HuH-7 (cell line): ENCODE results near the gene MARK2.
"Not testable (repeated sequence)": the region's sequence is repeated elsewhere in the genome, so short reads cannot be mapped to it uniquely, and the experiment has no call there.

Source experiments
- DNase-seq: peaks from one replicate; pipeline ENCODE4 v3.0.0; 2011; ENCODE audit warnings: low spot score

Gene MARK2

DNA sequence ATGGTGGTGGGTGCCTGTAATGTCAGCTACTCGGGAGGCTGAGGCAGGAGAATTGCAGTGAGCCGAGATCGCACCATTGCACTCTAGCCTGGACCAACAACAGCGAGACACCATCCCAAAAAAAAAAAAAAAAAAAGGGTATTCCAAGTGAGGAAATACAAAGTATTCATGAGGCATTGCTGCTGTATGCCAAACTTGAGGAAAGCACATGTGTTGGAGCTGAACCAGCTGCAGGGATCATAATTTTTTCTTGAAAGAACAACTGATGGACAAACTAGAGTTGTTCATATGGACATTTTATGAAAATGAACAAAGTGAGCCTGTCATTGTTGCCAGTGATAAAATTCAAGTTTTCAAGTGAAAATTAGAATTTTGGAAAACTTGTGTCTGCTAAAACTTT lies 15.8 kb downstream of the MARK2 start:
- DNase-seq, result no peak

- DNase-seq, result no peak
These were observed 17.1 kb downstream of the MARK2 start for GRCh38 chr11:63855975-63856374.

DNA sequence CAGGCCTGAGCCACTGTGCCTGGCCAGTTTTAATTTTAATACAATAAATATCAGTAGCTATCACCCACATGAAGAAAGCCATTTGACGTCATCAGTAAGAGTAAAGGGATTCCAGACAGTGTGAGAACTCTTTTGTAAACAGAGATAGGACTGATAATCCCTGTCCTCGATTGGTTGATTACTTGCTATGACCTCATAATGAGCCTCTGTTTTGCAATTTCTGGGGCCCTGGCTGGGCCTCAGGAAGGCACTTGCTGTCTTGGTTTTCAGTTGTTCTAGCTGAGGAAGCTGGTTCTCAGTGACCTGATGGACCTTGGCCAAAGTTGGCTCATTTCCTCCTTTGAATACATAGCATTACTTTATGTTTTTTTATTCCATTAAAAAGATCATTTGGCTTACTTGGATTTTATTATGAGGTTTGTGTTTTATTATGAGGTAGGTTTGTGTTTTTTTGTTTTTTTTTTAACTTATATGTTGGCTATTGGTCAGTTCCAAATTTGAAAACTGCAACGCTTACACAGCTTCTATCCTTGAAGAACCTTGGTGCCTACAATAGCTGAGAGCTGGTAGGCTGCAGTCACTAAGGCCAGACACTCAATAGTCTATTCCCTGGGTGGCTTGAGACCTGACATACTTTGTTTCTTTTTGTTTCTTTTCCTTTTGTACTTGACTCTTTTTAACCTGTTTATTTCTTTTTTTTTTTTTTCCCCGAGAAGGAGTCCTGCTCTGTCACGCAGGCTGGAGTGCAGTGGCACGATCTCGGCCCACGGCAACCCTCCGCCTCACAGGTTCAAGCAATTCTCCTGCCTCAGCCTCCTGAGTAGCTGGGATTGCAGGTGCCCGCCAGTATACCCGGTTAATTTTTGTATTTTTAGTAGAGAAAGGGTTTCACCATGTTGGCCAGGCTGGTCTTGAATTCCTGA lies 20.0 kb downstream of the MARK2 start:
- DNase-seq, result no peak

DNA sequence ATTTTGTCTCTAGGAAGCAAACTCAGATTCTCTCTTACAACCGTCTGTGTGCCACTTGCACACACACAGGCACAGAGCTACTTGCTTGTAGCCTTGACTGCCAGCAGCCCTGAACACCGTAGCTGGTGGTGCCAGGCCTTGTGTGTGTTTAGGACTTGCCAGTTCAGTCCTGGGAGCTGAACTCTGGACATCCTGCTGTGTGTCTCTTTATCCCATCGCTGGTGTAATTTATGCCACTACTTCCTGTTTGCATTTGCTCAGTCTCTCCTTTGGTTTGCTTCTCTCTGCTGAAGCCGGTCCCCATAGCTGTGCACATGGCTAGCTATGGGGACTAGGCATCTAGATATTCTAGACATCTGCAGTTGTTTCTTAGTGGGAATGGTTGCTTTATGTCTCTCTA lies 24.0 kb downstream of the MARK2 start:
- no peak for DNase-seq

GRCh38 chr11:63863620-63864019 lies 24.7 kb downstream of the MARK2 start:
- DNase-seq, result not testable (repeated sequence)

- no peak for DNase-seq
These were observed 27.3 kb downstream of the MARK2 start for GRCh38 chr11:63866211-63866610.

DNA sequence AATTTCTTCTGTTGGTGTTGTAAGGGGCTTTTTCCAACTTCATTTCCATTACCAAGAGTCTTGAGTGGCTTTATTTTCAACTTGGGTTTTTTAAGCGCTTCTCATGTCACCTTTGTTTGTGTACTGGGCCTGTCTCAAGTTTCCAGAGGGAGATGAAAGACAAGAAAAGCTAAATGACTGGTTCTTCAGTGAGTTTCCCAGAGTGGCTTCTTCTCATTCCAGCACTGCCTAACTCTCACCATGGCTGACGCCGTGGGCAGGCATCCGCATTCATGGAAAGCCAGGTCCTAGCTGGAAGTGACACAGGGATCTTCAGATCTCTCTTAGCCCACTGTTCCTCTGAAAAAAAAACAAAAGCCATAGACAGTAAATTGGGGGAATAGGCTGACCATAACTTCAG lies 28.6 kb downstream of the MARK2 start:
- DNase-seq, result no peak

DNA sequence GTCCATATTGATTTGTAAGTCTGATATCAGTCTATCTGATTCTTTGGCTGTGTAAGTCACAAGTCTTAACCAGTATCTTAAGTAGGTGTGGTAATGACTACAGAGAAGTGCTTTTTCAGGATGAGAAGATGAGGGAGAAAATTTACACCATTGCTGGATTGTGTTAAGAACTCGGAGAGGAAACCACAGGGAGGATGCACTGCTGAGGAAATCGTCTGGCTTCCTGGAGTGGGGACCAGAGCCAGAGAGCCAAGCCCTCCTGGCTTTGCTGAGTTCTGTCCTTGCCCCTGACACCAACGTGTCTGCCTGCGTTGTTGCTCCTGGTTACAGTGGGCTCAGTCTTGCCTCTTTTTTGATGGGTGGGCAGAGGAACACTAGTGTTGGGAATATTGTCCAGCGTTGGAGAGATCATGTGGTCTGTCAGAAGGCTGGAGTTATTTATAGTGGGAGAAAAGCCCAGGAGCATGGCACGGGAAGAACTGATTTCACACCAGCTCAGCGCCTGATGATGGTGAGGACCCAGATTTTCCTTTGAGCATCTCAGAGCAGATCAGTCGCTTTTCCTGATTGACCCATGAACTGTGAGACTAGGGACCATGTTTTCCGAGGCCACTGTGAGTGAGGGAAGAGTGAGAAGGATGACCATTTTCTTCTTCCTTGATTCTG lies 29.6 kb downstream of the MARK2 start:
- DNase-seq, result no peak

GRCh38 chr11:63869171-63869591 lies 30.3 kb downstream of the MARK2 start:
- DNase-seq, result no peak

- DNase-seq, result no peak
These were observed 30.8 kb downstream of the MARK2 start for GRCh38 chr11:63869683-63870082.

GRCh38 chr11:63870351-63871140 lies 31.6 kb downstream of the MARK2 start:
- no peak for DNase-seq

- DNase-seq, result peak; percentile 63
These were observed 33.3 kb downstream of the MARK2 start for GRCh38 chr11:63871962-63872799.

GRCh38 chr11:63872800-63873197 lies 33.9 kb downstream of the MARK2 start:
- no peak for DNase-seq

GRCh38 chr11:63873311-63873710 lies 34.4 kb downstream of the MARK2 start:
- DNase-seq, result no peak

DNA sequence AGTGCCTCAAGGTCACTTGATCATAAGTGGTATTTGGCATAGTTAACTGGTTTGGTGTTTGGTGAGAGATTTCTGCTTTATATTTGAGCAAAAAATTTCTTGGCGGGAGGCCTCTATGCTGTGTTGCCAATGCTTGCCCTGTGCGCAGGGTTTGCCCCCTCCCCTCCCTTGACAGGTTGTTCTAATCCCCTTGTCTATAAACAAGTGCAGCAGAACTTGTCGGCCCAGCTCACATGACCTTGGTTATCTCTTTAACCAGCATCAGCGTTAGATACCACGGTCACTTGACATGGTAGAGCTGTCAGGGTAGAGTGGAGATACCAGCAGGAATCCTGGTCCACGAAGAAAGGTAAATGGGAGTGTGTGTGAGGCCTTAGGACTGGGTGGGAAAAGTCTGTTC lies 35.6 kb downstream of the MARK2 start:
- no peak for DNase-seq

DNA sequence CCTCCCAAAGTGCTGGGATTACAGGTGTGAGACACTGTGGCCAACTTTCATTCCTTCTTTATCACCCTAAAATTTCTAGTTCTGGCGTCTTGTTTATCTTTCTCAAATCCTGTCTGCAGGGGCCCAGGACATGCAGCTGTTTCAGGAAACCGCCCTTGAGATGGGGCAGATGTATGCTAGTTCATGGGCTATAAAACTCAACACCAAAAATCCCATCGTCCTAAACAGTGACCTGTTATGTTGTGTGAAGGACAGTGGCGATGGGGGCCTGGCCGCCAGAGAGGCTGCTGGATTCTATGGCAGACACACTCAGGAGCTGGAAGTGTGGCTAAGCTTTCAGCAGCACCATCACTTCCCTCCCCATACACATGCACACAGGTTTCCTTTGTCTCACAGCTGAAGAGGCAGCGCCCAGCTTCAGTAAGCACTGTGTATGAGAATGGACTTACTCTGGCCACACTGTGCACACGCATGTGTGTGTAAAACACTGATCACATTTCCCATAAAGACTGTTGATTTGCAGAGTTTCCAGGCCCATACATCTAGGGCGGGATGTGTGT lies 36.7 kb downstream of the MARK2 start:
- DNase-seq, result no peak

DNA sequence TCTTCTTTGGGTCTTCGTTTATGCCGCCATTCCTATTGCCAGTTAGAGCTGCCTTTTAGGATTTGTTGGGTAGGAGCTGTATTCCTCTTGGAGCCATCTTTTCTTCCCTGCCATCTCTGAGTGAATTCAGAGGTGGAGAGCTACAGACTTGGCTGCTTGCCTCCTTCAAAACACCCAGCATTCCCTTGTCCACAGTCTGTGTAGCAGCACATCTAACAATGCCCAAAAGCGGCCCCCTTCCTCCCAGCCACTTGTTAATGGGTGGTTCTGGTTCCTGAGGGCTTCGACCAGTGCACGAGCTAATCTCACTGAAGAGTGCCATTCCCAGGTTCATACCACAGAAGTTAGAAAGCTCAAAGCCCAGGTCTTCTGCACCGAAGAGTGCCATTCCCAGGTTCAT lies 37.7 kb downstream of the MARK2 start:
- DNase-seq, result no peak

GRCh38 chr11:63877658-63878241 lies 38.8 kb downstream of the MARK2 start:
- no peak for DNase-seq

DNA sequence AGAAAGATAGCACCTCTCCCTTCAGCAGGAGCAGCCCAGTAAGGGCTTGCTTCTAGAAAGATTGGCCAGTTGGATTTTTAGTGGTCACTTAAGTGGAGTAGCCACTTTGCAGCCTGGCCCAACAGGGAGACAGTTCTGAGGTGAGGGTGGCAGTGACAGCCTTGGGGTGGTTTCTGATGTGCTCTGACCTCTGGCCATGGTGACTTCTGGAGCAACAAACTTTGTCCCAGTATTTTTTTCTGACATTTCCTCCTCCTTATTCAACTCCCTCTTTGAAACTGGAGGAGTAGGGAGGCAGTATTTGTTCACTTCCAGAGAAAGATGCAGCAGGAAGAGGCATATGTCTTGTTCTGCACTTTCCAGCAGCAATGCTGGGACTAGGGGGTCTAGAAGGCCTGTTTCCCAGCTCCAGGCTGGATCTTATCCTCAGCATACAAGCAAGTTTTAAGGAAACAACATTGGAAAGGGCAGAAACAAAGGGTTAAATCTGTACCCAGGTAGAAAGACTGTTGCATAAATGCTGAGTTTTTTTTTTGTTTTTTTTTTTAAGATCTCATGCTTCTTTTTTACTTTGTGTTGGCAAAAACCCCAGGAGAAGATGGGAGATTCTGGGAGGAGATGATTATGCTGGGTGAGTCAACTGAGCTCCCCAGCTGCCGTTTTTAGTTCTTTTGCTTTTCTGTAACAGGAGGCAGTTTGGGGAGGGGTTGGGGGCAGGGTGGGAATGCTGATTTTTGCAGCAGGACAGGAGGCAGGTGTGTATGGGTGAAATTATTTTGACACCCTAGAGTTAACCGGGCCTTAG lies 40.9 kb downstream of the MARK2 start:
- no peak for DNase-seq

GRCh38 chr11:63880403-63880790 lies 41.5 kb downstream of the MARK2 start:
- no peak for DNase-seq
